Hepatocyte (in vitro differentiated cells): ENCODE results near the gene TMEM41A. TPM values are rescaled to one million over a fixed set of nuclear protein-coding genes. Genes with fewer than 3 reads are reported as not detected.

ENCODE experiments used
- DNase-seq: peaks from one replicate; pipeline ENCODE4 v3.0.0-alpha.2; 2016; ENCODE audit warnings: low spot score
- H2AFZ ChIP-seq: fragments of 200-600 bp; sonication (generic); 2 replicates; pipeline ENCODE4 v1.6.0; 2016; ENCODE audit warnings: antibody characterized with exemption, mild to moderate bottlenecking
- H3K27ac ChIP-seq: fragments of 200-600 bp; sonication (generic); 2 replicates; pipeline ENCODE4 v1.5.1; 2016; ENCODE audit warnings: mild to moderate bottlenecking
- H3K27me3 ChIP-seq: fragments of 200-600 bp; sonication (generic); 2 replicates; pipeline ENCODE4 v1.6.1; 2016
- H3K36me3 ChIP-seq: fragments of 200-600 bp; sonication (generic); replicated peaks from 2 replicates; pipeline ENCODE4 v1.5.1; 2016; ENCODE audit warnings: low read depth; ENCODE audit not compliant: insufficient read depth
- H3K4me1 ChIP-seq: fragments of 200-600 bp; sonication (generic); 2 replicates; pipeline ENCODE4 v1.5.1; 2016; ENCODE audit warnings: mild to moderate bottlenecking, moderate library complexity; ENCODE audit not compliant: insufficient read depth
- H3K4me2 ChIP-seq: fragments of 200-600 bp; sonication (generic); 2 replicates; pipeline ENCODE4 v1.6.0; 2016
- H3K4me3 ChIP-seq: fragments of 200-600 bp; sonication (generic); 2 replicates; pipeline ENCODE4 v1.5.1; 2016; ENCODE audit warnings: mild to moderate bottlenecking
- H3K79me2 ChIP-seq: fragments of 200-600 bp; sonication (generic); 2 replicates; pipeline ENCODE4 v1.6.0; 2017; ENCODE audit warnings: mild to moderate bottlenecking
- H3K9me2 ChIP-seq: fragments of 200-600 bp; sonication (generic); replicated peaks from 2 replicates; pipeline ENCODE4 v1.6.0; 2017; ENCODE audit warnings: mild to moderate bottlenecking; ENCODE audit not compliant: insufficient read depth
- H3K9me3 ChIP-seq: fragments of 200-600 bp; sonication (generic); 2 replicates; pipeline ENCODE4 v1.5.1; 2016; ENCODE audit warnings: low read depth, mild to moderate bottlenecking
- H4K20me1 ChIP-seq: fragments of 200-600 bp; sonication (generic); 2 replicates; pipeline ENCODE4 v1.6.0; 2016; ENCODE audit warnings: mild to moderate bottlenecking; ENCODE audit not compliant: insufficient read depth, poor library complexity, severe bottlenecking
- EZH2 ChIP-seq: fragments of 200-600 bp; sonication (generic); IDR thresholded peaks from 2 replicates; pipeline ENCODE4 v1.6.1; 2016; ENCODE audit warnings: antibody characterized with exemption, mild to moderate bottlenecking, borderline replicate concordance
- EZH2phosphoT487 ChIP-seq: fragments of 200-600 bp; sonication (generic); IDR thresholded peaks from one replicate; pipeline ENCODE4 v1.6.1; 2018; ENCODE audit warnings: antibody characterized with exemption, mild to moderate bottlenecking, low read depth, moderate library complexity; ENCODE audit not compliant: unreplicated experiment, severe bottlenecking
- WGBS: methylation state at CpG from one replicate; pipeline ENCODE4 v1.1.6; 2016; ENCODE audit warnings: low lambda C conversion rate; ENCODE audit errors: missing lambda C conversion rate; 5-methylcytosine and 5-hydroxymethylcytosine counted together
- polyA plus RNA-seq: library from polyadenylated mRNA; unstranded; fragments of >200 nt; fragmentation: Nextera tagmentation; extraction: Ambion mirVana; gene quantifications from 2 replicates; pipeline ENCODE4 v1.2.1, GENCODE V29; 2016
- total RNA-seq: library from RNA; depleted of rRNA; stranded (reverse); fragments of >200 nt; gene quantifications from 2 replicates; pipeline ENCODE4 v1.2.3, GENCODE V29; 2014
- TF ChIP-seq, protein P1 (sequence below): fragments of 200-600 bp; sonication (generic); IDR thresholded peaks from 2 replicates; pipeline ENCODE4 v1.5.1; 2016; ENCODE audit warnings: antibody characterized with exemption, mild to moderate bottlenecking; ENCODE audit not compliant: poor library complexity

Gene TMEM41A
- total and polyA plus RNA-seq, 2 experiments from 2014 or later = 43.4 to 62.4 TPM

DNA sequence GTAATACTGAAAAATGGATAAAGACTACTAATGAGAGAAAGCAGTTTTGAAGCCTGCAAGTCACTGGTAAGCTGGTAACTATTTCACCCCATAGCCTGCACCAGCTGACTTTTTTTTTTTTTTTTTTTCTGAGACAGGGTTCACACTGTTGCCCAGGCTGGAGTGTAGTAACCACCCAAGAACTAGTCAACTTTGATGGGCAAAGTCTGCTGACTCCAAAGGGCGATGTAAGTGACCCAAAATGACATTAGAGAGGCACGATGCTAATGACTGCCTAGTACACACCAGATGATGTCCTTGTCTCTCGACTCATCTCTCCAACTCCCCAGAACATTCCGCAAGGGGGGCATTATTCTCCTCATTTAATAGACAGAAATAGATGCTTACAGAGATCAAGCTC, 12.9 kb upstream of the TMEM41A start:
- 84% methylated on average over 4 of the region's 4 CpGs for WGBS
- no peak for DNase-seq
- Histone ChIP-seq H3K27ac (no peak overlapping the region), H3K4me2 (no peak overlapping the region), H3K4me3 (no peak overlapping the region), H3K36me3 (no peaks in the 10 kb centered on the region), H2AFZ (no peak overlapping the region), H3K9me2 (no peaks in the 10 kb centered on the region), H3K79me2 (no peaks in the 10 kb centered on the region), H3K9me3 (no peaks in the 10 kb centered on the region), H3K27me3 (no peaks in the 10 kb centered on the region), H4K20me1 (no peaks in the 10 kb centered on the region), H3K4me1 (no peaks in the 10 kb centered on the region)
- no peak for TF ChIP-seq EZH2phosphoT487
- TF ChIP-seq EZH2 = no peak
- TF ChIP-seq, protein P1, sequence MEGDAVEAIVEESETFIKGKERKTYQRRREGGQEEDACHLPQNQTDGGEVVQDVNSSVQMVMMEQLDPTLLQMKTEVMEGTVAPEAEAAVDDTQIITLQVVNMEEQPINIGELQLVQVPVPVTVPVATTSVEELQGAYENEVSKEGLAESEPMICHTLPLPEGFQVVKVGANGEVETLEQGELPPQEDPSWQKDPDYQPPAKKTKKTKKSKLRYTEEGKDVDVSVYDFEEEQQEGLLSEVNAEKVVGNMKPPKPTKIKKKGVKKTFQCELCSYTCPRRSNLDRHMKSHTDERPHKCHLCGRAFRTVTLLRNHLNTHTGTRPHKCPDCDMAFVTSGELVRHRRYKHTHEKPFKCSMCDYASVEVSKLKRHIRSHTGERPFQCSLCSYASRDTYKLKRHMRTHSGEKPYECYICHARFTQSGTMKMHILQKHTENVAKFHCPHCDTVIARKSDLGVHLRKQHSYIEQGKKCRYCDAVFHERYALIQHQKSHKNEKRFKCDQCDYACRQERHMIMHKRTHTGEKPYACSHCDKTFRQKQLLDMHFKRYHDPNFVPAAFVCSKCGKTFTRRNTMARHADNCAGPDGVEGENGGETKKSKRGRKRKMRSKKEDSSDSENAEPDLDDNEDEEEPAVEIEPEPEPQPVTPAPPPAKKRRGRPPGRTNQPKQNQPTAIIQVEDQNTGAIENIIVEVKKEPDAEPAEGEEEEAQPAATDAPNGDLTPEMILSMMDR = no peak

DNA sequence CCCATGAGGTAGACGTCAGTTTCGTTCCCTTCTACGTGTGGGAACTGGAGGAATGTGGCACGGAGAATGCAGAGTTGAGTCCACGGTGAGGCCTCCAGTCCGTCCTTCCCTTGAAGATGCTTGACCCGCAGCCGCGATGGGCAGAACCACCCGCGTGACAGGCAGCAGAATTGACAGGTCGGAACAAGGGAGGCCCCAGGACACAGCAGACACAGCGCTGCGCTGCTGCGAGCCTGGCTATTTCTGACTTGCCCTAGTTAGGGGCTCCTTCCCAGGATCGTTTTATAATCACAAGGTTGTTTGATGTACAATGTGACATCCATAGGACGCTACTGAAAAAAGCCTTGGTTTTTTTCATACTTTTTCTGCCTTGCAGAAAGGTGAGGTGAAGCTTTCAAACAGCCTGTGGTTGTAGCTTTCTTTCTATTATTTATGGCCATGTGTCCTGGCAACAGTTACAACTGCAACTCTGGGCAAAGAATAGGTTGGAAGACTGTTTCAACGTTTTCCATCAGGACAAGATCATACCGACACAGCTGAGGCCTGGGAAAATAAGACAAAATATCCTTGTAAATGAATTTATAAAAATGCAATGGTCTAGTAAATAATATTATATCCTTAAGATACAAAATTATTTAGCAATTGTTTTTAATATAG, 9.6 kb upstream of the TMEM41A start:
- no peaks in the 10 kb centered on the region for H3K9me3 ChIP-seq
- no peaks in the 10 kb centered on the region for H3K27me3 ChIP-seq
- no peak for DNase-seq
- H3K36me3 ChIP-seq = no peaks in the 10 kb centered on the region
- no peak overlapping the region for H3K27ac ChIP-seq
- TF ChIP-seq, protein P1 = no peak
- TF ChIP-seq EZH2phosphoT487 (no peak), EZH2 (no peak)
- no peak overlapping the region for H2AFZ ChIP-seq
- H3K4me1 ChIP-seq = no peaks in the 10 kb centered on the region
- no peaks in the 10 kb centered on the region for H3K79me2 ChIP-seq
- H3K4me3 ChIP-seq = no peak overlapping the region
- 91% methylated on average over 19 of the region's 19 CpGs for WGBS
- H4K20me1 ChIP-seq = no peaks in the 10 kb centered on the region
- H3K4me2 ChIP-seq = no peak overlapping the region
- no peaks in the 10 kb centered on the region for H3K9me2 ChIP-seq

DNA sequence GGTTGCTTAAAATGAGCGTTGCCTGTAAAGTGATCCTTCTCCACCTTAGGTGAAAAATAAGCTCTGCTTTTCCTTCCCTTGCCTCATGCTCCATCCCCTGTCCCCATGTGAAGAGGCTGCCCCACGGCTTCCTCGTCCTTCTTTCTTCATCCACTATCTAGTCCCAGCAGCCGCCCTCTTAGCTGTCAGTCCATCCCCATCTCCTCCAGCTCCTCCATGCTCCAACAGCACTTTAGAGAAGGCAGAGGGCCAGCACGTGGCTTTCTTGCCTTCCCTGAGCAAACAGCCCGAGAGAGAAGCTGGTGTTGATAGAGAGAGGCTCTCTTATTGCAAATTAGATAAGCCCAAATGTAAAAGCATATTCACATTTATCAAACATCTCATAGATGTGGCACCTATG, 9.0 kb upstream of the TMEM41A start:
- H3K36me3 ChIP-seq = no peaks in the 10 kb centered on the region
- WGBS = 82% methylated on average over 6 of the region's 6 CpGs
- no peaks in the 10 kb centered on the region for H3K9me3 ChIP-seq

More for the DNA sequence above, 9.0 kb upstream of the TMEM41A start:
- DNase-seq = no peak
- Histone ChIP-seq H4K20me1 (no peaks in the 10 kb centered on the region), H3K9me2 (no peaks in the 10 kb centered on the region), H3K27me3 (no peaks in the 10 kb centered on the region), H3K79me2 (no peaks in the 10 kb centered on the region), H3K4me1 (no peaks in the 10 kb centered on the region), H3K4me3 (no peak overlapping the region), H3K27ac (no peak overlapping the region), H3K4me2 (no peak overlapping the region), H2AFZ (no peak overlapping the region)
- TF ChIP-seq, protein P1 = no peak
